Subcutaneous adipose tissue (tissue), 4 donors: ENCODE results near the gene SELENOT. TPM values are rescaled to one million over a fixed set of nuclear protein-coding genes. Genes with fewer than 3 reads are reported as not detected.

ENCODE experiments used
- total RNA-seq, 4 donors: library from RNA; depleted of rRNA; stranded (reverse); fragments of >200 nt; gene quantifications; one replicate each; pipeline ENCODE4 v1.1.0, GENCODE V29; 2016
- TF ChIP-seq, protein P1 (sequence below): fragments of 450-650 bp; IDR thresholded peaks from one replicate; pipeline ENCODE4 v1.5.1; 2016; ENCODE audit warnings: low read depth, mild to moderate bottlenecking, control low read depth, antibody characterized with exemption, moderate library complexity

SELENOT gene
- 100 to 1,000 TPM in 2 of 4 donors, 10 to 100 TPM in 2; 66.9 to 207 (median 92.8) TPM for total RNA-seq

GRCh38 chr3:150603153-150603979, at the start of gene SELENOT:
Gene SELENOT (plus strand): TSS chr3:150603321. CDS start chr3:150603363, 42 bp downstream.
- TF ChIP-seq, protein P1, sequence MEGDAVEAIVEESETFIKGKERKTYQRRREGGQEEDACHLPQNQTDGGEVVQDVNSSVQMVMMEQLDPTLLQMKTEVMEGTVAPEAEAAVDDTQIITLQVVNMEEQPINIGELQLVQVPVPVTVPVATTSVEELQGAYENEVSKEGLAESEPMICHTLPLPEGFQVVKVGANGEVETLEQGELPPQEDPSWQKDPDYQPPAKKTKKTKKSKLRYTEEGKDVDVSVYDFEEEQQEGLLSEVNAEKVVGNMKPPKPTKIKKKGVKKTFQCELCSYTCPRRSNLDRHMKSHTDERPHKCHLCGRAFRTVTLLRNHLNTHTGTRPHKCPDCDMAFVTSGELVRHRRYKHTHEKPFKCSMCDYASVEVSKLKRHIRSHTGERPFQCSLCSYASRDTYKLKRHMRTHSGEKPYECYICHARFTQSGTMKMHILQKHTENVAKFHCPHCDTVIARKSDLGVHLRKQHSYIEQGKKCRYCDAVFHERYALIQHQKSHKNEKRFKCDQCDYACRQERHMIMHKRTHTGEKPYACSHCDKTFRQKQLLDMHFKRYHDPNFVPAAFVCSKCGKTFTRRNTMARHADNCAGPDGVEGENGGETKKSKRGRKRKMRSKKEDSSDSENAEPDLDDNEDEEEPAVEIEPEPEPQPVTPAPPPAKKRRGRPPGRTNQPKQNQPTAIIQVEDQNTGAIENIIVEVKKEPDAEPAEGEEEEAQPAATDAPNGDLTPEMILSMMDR, result no peak

DNA sequence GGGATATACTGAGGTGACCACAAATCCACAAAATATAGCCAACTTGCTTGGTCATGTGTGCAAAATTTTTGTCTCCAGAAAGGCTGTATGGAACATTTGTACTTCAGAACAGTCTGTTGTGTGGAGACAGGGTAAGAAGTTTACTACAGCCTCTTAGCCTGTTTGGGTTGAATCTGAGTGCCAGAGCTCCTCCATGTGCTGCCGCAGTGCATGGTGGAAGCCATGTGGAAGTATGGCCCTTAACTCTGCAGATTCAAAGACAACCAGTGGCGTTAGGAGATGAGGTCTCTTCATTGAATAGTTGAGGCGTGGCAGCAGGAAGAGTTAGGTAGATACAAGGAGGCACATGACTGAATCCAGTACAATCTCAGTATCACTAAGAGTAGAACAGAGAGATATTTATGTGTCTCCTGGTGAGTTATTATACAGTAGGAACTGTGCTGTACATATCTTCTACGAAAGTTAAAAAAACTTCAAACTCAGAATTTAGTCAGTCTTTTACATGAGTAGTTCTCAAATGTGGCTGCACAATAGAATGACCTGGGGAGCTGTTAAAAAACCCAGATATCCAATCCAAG, 47.2 kb upstream of the SELENOT start:
- TF ChIP-seq, protein P1, result no peak

DNA sequence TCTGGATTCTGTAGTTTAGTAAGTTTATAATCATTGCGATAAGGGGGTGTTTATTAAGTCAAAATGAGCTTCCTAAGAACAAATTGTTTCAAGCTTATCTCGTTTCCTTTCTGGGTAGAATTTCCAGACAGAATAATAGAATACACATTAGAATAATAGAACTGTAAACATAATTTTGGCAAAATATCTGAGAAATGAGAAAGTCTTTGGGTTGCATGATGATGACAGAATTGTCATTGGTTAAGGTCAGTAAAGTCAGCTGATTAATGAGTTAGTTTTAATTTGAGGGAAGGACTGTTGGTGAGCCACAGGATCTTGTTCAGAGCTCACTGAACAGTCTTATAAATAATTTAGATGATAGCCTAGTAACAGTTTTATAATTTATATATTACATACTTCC, 46.3 kb upstream of the SELENOT start:
- TF ChIP-seq, protein P1, result no peak

GRCh38 chr3:150557725-150558124, 45.4 kb upstream of the SELENOT start:
- TF ChIP-seq, protein P1, result no peak

GRCh38 chr3:150564243-150564642, 38.9 kb upstream of the SELENOT start:
- TF ChIP-seq, protein P1, result no peak

GRCh38 chr3:150567328-150567727, 35.8 kb upstream of the SELENOT start:
- TF ChIP-seq, protein P1, result no peak

GRCh38 chr3:150577855-150578254, 25.3 kb upstream of the SELENOT start:
- TF ChIP-seq, protein P1, result no peak
